Upper lobe of right lung (tissue), 1 donor: ENCODE measurements around the gene DDX28. TPM values are rescaled to one million over a fixed set of nuclear protein-coding genes. Genes with fewer than 3 reads are reported as not detected.

Experiments used
- ATAC-seq: fragments of 200-7000 bp; cut with Tn5 transposase; one replicate; pipeline ENCODE4 v1.9.1; 2020; ENCODE audit warnings: mild to moderate bottlenecking, moderate library complexity
- DNase-seq: peaks from one replicate; pipeline ENCODE4 v3.0.0-alpha.2; 2020
- H3K27ac ChIP-seq: fragments of 200-600 bp; one replicate; pipeline ENCODE4 v1.8.0; 2022
- H3K27me3 ChIP-seq: fragments of 200-600 bp; one replicate; pipeline ENCODE4 v1.8.0; 2022; ENCODE audit warnings: mild to moderate bottlenecking
- H3K36me3 ChIP-seq: fragments of 200-600 bp; one replicate; pipeline ENCODE4 v1.8.0; 2022
- H3K4me1 ChIP-seq: fragments of 200-600 bp; one replicate; pipeline ENCODE4 v1.8.0; 2022
- H3K4me3 ChIP-seq: fragments of 200-600 bp; one replicate; pipeline ENCODE4 v1.8.0; 2022; ENCODE audit warnings: mild to moderate bottlenecking
- H3K9me3 ChIP-seq: fragments of 200-600 bp; one replicate; pipeline ENCODE4 v1.8.0; 2022
- CTCF ChIP-seq: fragments of 200-600 bp; IDR thresholded peaks from one replicate; pipeline ENCODE4 v1.8.0; 2022; ENCODE audit warnings: antibody characterized with exemption
- intact Hi-C: fragments of 100-400 bp; cut with DNase I; formaldehyde crosslinking; loops from one replicate; pipeline ENCODE4 v1.11.0; 2022
- total RNA-seq: library from RNA; stranded (reverse); fragmentation: NEBNext Ultra II Directional; extraction: Animal tissue kit (Norgen Biotek cat#: 25700); gene quantifications from one replicate; pipeline ENCODE4 v1.2.1, GENCODE V29; 2021
- donor health status: DM: no; HTN: yes; CAD: no; lungs with severe emphysema.

The DDX28 gene
- total RNA-seq, 1 donor from 2014 or later: 9.9 TPM

GRCh38 chr16:67989322-67990017 is 33.6 kb downstream of the DDX28 start:
- peaks cover 20% of the 10 kb centered on the region for H3K4me1 ChIP-seq
- no peak for TF ChIP-seq CTCF
- intact Hi-C loops: loop anchor here (5.0 kb wide), 1 partner anchor 53 kb away; no protein-coding TSS in a partner anchor

GRCh38 chr16:67988675-67989074 is 34.4 kb downstream of the DDX28 start:
- intact Hi-C loops: no loop called here
- H3K4me3 ChIP-seq: no peak overlapping the region
- TF ChIP-seq CTCF: no peak
- H3K9me3 ChIP-seq: no peaks in the 10 kb centered on the region
- no peaks in the 10 kb centered on the region for H3K27me3 ChIP-seq
- DNase-seq: no peak
- H3K27ac ChIP-seq: no peak overlapping the region
- peaks cover 26% of the 10 kb centered on the region for H3K4me1 ChIP-seq
- no peak for ATAC-seq
- H3K36me3 ChIP-seq: no peaks in the 10 kb centered on the region

More at GRCh38 chr16:67989322-67990017, 33.6 kb downstream of the DDX28 start:
- no peak for ATAC-seq
- Histone ChIP-seq H3K9me3 (no peaks in the 10 kb centered on the region), H3K27ac (no peak overlapping the region), H3K27me3 (no peaks in the 10 kb centered on the region), H3K36me3 (no peaks in the 10 kb centered on the region), H3K4me3 (no peak overlapping the region)
- no peak for DNase-seq

GRCh38 chr16:67987460-67988160 is 35.4 kb downstream of the DDX28 start:
- DNase-seq: no peak
- intact Hi-C loops: no loop called here
- Histone ChIP-seq H3K9me3 (no peaks in the 10 kb centered on the region), H3K36me3 (no peaks in the 10 kb centered on the region), H3K4me1 (peaks cover 16% of the 10 kb centered on the region), H3K4me3 (no peak overlapping the region), H3K27me3 (no peaks in the 10 kb centered on the region), H3K27ac (no peak overlapping the region)
- peak; percentile 23 for ATAC-seq
- TF ChIP-seq CTCF: no peak

- no peaks in the 10 kb centered on the region for H3K27me3 ChIP-seq
- TF ChIP-seq CTCF: no peak
- DNase-seq (no peak), ATAC-seq (no peak)
- no peaks in the 10 kb centered on the region for H3K9me3 ChIP-seq
- H3K27ac ChIP-seq: no peak overlapping the region
- intact Hi-C loops: no loop called here
- H3K4me1 ChIP-seq: peaks cover 16% of the 10 kb centered on the region
- H3K4me3 ChIP-seq: no peak overlapping the region
- H3K36me3 ChIP-seq: no peaks in the 10 kb centered on the region
Measured at GRCh38 chr16:67986949-67987348, 36.1 kb downstream of the DDX28 start.

- no peak for TF ChIP-seq CTCF
- H3K27ac ChIP-seq: no peak overlapping the region
- intact Hi-C loops: no loop called here
- H3K27me3 ChIP-seq: no peaks in the 10 kb centered on the region
- H3K4me3 ChIP-seq: no peak overlapping the region
- DNase-seq (no peak), ATAC-seq (no peak)
- H3K9me3 ChIP-seq: no peaks in the 10 kb centered on the region
- peaks cover 16% of the 10 kb centered on the region for H3K4me1 ChIP-seq
- H3K36me3 ChIP-seq: no peaks in the 10 kb centered on the region
Measured at GRCh38 chr16:67982011-67982696, 40.9 kb downstream of the DDX28 start.
